RWPE2 (cell line): ENCODE results near the gene CAPZA1.

Experiments used
- ATAC-seq: fragments of 200-7000 bp; cut with Tn5 transposase; 3 replicates; pipeline ENCODE4 v1.9.1; 2021; ENCODE audit warnings: low read depth
- DNase-seq: peaks from one replicate; pipeline ENCODE4 v3.0.0-alpha.2; 2020; ENCODE audit warnings: low spot score
- H3K27ac ChIP-seq: fragments of 450-650 bp; 2 replicates; pipeline ENCODE4 v1.5.1; 2017; ENCODE audit warnings: mild to moderate bottlenecking; ENCODE audit not compliant: poor library complexity, severe bottlenecking
- H3K27me3 ChIP-seq: fragments of 250-450 bp; sonication (Bioruptor Pico); 2 replicates; pipeline ENCODE4 v1.5.1; 2021; ENCODE audit warnings: mild to moderate bottlenecking, moderate library complexity; ENCODE audit not compliant: insufficient read depth, poor library complexity, severe bottlenecking
- H3K36me3 ChIP-seq: fragments of 250-450 bp; sonication (Bioruptor Pico); 2 replicates; pipeline ENCODE4 v1.5.1; 2020; ENCODE audit warnings: low read depth, mild to moderate bottlenecking, moderate library complexity
- H3K4me1 ChIP-seq: fragments of 250-450 bp; sonication (Bioruptor Pico); 2 replicates; pipeline ENCODE4 v1.5.1; 2021; ENCODE audit warnings: mild to moderate bottlenecking, moderate library complexity; ENCODE audit not compliant: insufficient read depth, poor library complexity, severe bottlenecking
- H3K4me3 ChIP-seq: fragments of 250-450 bp; sonication (Bioruptor Pico); 2 replicates; pipeline ENCODE4 v1.5.1; 2021; ENCODE audit warnings: mild to moderate bottlenecking, moderate library complexity; ENCODE audit not compliant: severe bottlenecking
- H3K9me3 ChIP-seq: fragments of 250-450 bp; sonication (Bioruptor Pico); 2 replicates; pipeline ENCODE4 v1.5.1; 2021; ENCODE audit warnings: mild to moderate bottlenecking, moderate library complexity; ENCODE audit not compliant: severe bottlenecking
- CTCF ChIP-seq: fragments of 450-650 bp; IDR thresholded peaks from one replicate; pipeline ENCODE4 v1.5.1; 2017; ENCODE audit warnings: mild to moderate bottlenecking, moderate library complexity; ENCODE audit not compliant: poor library complexity, severe bottlenecking

The CAPZA1 gene

GRCh38 chr1:112687785-112688496 is 68.3 kb downstream of the CAPZA1 start:
- DNase-seq, result no peak
- no peak for ATAC-seq
- peaks cover 56% of the 10 kb centered on the region for H3K36me3 ChIP-seq

GRCh38 chr1:112688781-112689193 is 69.2 kb downstream of the CAPZA1 start:
- Histone ChIP-seq H3K27ac (no peak overlapping the region), H3K9me3 (no peaks in the 10 kb centered on the region), H3K4me1 (peaks cover 15% of the 10 kb centered on the region), H3K36me3 (peaks cover 57% of the 10 kb centered on the region), H3K27me3 (no peaks in the 10 kb centered on the region), H3K4me3 (no peak overlapping the region)
- no peak for ATAC-seq
- DNase-seq, result no peak
- no peak for TF ChIP-seq CTCF

More at GRCh38 chr1:112687785-112688496, 68.3 kb downstream of the CAPZA1 start:
- Histone ChIP-seq H3K27me3 (no peaks in the 10 kb centered on the region), H3K4me1 (peaks cover 15% of the 10 kb centered on the region), H3K9me3 (no peaks in the 10 kb centered on the region), H3K27ac (peak overlapping the region; percentile 60), H3K4me3 (no peak overlapping the region)
- no peak for TF ChIP-seq CTCF

- ATAC-seq, result no peak
- Histone ChIP-seq H3K27ac (no peak overlapping the region), H3K4me3 (no peak overlapping the region), H3K27me3 (no peaks in the 10 kb centered on the region), H3K36me3 (peaks cover 63% of the 10 kb centered on the region), H3K9me3 (no peaks in the 10 kb centered on the region), H3K4me1 (peaks cover 15% of the 10 kb centered on the region)
- no peak for TF ChIP-seq CTCF
- DNase-seq, result no peak
These were observed 69.7 kb downstream of the CAPZA1 start for GRCh38 chr1:112689196-112689841.

- Histone ChIP-seq H3K9me3 (no peaks in the 10 kb centered on the region), H3K27ac (no peak overlapping the region), H3K36me3 (peaks cover 64% of the 10 kb centered on the region), H3K4me1 (peaks cover 15% of the 10 kb centered on the region), H3K4me3 (no peak overlapping the region), H3K27me3 (no peaks in the 10 kb centered on the region)
- DNase-seq (no peak), ATAC-seq (no peak)
- no peak for TF ChIP-seq CTCF
These were observed 70.2 kb downstream of the CAPZA1 start for GRCh38 chr1:112689842-112690237.

- Histone ChIP-seq H3K36me3 (peaks cover 76% of the 10 kb centered on the region), H3K9me3 (no peaks in the 10 kb centered on the region), H3K4me1 (peaks cover 5% of the 10 kb centered on the region), H3K4me3 (no peak overlapping the region), H3K27me3 (no peaks in the 10 kb centered on the region), H3K27ac (no peak overlapping the region)
- no peak for DNase-seq
- TF ChIP-seq CTCF, result no peak
- no peak for ATAC-seq
These were observed 73.0 kb downstream of the CAPZA1 start for GRCh38 chr1:112692681-112693080.
